Measurements from ENCODE around the gene LRRC34. TPM values are rescaled to one million over a fixed set of nuclear protein-coding genes. Genes with fewer than 3 reads are reported as not detected.

Gene LRRC34
- total RNA-seq, 1 experiment from 2014 or later: 1.8 TPM

DNA sequence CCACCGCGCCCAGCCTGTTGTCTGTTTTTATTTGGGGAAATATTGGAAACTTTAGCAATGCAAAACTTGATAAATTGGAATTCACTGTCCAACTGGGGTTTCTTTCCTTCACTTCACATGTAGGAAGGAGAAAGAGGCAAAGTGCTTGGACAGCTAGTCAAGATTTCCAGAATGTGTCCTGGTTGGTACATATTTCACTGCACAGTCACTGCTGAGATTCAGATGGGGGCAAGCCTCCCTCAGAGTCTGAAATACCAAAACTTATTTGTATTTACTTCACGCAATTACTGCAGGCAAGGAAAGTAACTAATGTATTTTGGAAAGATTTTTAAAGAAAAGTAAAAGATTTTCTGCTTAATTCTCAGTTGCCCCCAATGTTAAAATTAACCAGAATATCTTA, 36.0 kb upstream of the LRRC34 start:
- no peaks in the 10 kb centered on the region for H3K36me3 ChIP-seq (ENCODE audit: low read depth, low read length)
- no peaks in the 10 kb centered on the region for H3K79me2 ChIP-seq (ENCODE audit: low read length)
- H4K20me1 ChIP-seq (ENCODE audit: low read length): no peaks in the 10 kb centered on the region
- TF ChIP-seq EZH2phosphoT487 (IDR thresholded peaks at IDR 0.05; ENCODE audit: borderline replicate concordance, low read length): no peak
- no peak for TF ChIP-seq CTCF (conservative IDR thresholded peaks at IDR 0.05; ENCODE audit: low read depth, low read length)
- no peak for TF ChIP-seq EZH2 (IDR thresholded peaks at IDR 0.05; ENCODE audit: low read length, unreplicated experiment)
- H3K9ac ChIP-seq (ENCODE audit: low read length): no peak overlapping the region
- H3K4me3 ChIP-seq (ENCODE audit: low read length): no peak overlapping the region
- no peak for DNase-seq
- no peaks in the 10 kb centered on the region for H3K9me3 ChIP-seq (ENCODE audit: low read length)
- no peak overlapping the region for H3K27ac ChIP-seq (ENCODE audit: low read length)
- no peaks in the 10 kb centered on the region for H3F3A ChIP-seq (ENCODE audit: low read length, unreplicated experiment)
- peaks cover 16% of the 10 kb centered on the region for H3K4me1 ChIP-seq (ENCODE audit: insufficient read depth, low read length)
- intact Hi-C loops (cut with micrococcal nuclease): no loop called here
- H3K27me3 ChIP-seq (ENCODE audit: low read length): no peaks in the 10 kb centered on the region
- ATAC-seq: no peak
- no TSS peak for BruUV-seq (replicated peaks)
- POLR2A ChIA-PET (ENCODE audit: unreplicated experiment): no interaction called here
- CTCF ChIA-PET: no interaction called here
- no peak overlapping the region for H2AFZ ChIP-seq (ENCODE audit: low read length)
- no peaks in the 10 kb centered on the region for H3K9me2 ChIP-seq (replicated peaks; ENCODE audit: low read length)
- H3K4me2 ChIP-seq (ENCODE audit: low read length): no peak overlapping the region

DNA sequence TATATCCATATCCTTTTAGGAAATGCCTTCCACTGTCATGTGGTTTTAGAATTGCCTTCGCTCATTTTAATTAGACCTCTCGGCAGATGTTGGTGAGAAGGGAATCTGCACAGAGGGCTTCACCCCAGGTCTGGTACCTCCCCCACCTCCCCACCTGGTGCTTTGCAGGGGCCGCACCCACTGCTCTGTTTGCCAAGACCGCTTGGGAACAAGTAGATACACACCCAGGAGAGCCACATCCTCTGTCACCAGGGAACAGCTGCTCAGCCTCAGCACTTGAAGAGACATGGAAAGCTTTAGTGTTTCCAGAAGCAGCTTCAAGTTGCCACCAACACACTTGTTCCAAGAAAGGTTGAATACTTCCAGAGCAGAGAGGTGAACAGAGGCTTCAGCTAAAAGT, 35.2 kb upstream of the LRRC34 start:
- H3K9me2 ChIP-seq (replicated peaks; ENCODE audit: low read length): no peaks in the 10 kb centered on the region
- no peak overlapping the region for H2AFZ ChIP-seq (ENCODE audit: low read length)
- no peaks in the 10 kb centered on the region for H3K27me3 ChIP-seq (ENCODE audit: low read length)
- ChIA-PET CTCF (no interaction called here), POLR2A (ENCODE audit: unreplicated experiment) (no interaction called here)
- ATAC-seq (no peak), DNase-seq (no peak)
- intact Hi-C loops (cut with micrococcal nuclease): loop anchor here (2.0 kb wide), 1 partner anchor 17 kb away; no protein-coding TSS in a partner anchor
- H3K9me3 ChIP-seq (ENCODE audit: low read length): no peaks in the 10 kb centered on the region
- H3K4me2 ChIP-seq (ENCODE audit: low read length): no peak overlapping the region
- no peaks in the 10 kb centered on the region for H4K20me1 ChIP-seq (ENCODE audit: low read length)
- no TSS peak for BruUV-seq (replicated peaks)
- TF ChIP-seq EZH2 (IDR thresholded peaks at IDR 0.05; ENCODE audit: low read length, unreplicated experiment) (no peak), EZH2phosphoT487 (IDR thresholded peaks at IDR 0.05; ENCODE audit: borderline replicate concordance, low read length) (no peak), CTCF (conservative IDR thresholded peaks at IDR 0.05; ENCODE audit: low read depth, low read length) (no peak)
- no peak overlapping the region for H3K27ac ChIP-seq (ENCODE audit: low read length)
- H3K36me3 ChIP-seq (ENCODE audit: low read depth, low read length): no peaks in the 10 kb centered on the region
- peaks cover 16% of the 10 kb centered on the region for H3K4me1 ChIP-seq (ENCODE audit: insufficient read depth, low read length)
- H3K4me3 ChIP-seq (ENCODE audit: low read length): no peak overlapping the region
- no peaks in the 10 kb centered on the region for H3K79me2 ChIP-seq (ENCODE audit: low read length)
- no peaks in the 10 kb centered on the region for H3F3A ChIP-seq (ENCODE audit: low read length, unreplicated experiment)
- H3K9ac ChIP-seq (ENCODE audit: low read length): no peak overlapping the region

GRCh38 chr3:169846458-169847193, 33.9 kb upstream of the LRRC34 start:
- POLR2A ChIA-PET (ENCODE audit: unreplicated experiment): no interaction called here
- no peaks in the 10 kb centered on the region for H3K27me3 ChIP-seq (ENCODE audit: low read length)
- intact Hi-C loops (cut with micrococcal nuclease): loop anchor here (2.0 kb wide), 1 partner anchor 16 kb away; no protein-coding TSS in a partner anchor
- peak overlapping the region; percentile 68 for H3K27ac ChIP-seq (ENCODE audit: low read length)
- no peaks in the 10 kb centered on the region for H3K9me2 ChIP-seq (replicated peaks; ENCODE audit: low read length)
- no peaks in the 10 kb centered on the region for H3F3A ChIP-seq (ENCODE audit: low read length, unreplicated experiment)
- CTCF ChIA-PET: no interaction called here
- TF ChIP-seq CTCF (conservative IDR thresholded peaks at IDR 0.05; ENCODE audit: low read depth, low read length): no peak
- TF ChIP-seq EZH2 (IDR thresholded peaks at IDR 0.05; ENCODE audit: low read length, unreplicated experiment): no peak
- no peak for TF ChIP-seq EZH2phosphoT487 (IDR thresholded peaks at IDR 0.05; ENCODE audit: borderline replicate concordance, low read length)
- H4K20me1 ChIP-seq (ENCODE audit: low read length): no peaks in the 10 kb centered on the region
- H3K79me2 ChIP-seq (ENCODE audit: low read length): no peaks in the 10 kb centered on the region
- BruUV-seq (replicated peaks): no TSS peak
- peak; percentile 92 for DNase-seq
- no peaks in the 10 kb centered on the region for H3K9me3 ChIP-seq (ENCODE audit: low read length)
- no peak overlapping the region for H3K4me3 ChIP-seq (ENCODE audit: low read length)
- H3K4me1 ChIP-seq (ENCODE audit: insufficient read depth, low read length): peaks cover 16% of the 10 kb centered on the region
- peak overlapping the region; percentile 16; the same call in 1 of the 2 replicates for H3K9ac ChIP-seq (ENCODE audit: low read length)
- peak; percentile 99 for ATAC-seq
- H3K4me2 ChIP-seq (ENCODE audit: low read length): peak overlapping the region; percentile 58
- no peaks in the 10 kb centered on the region for H3K36me3 ChIP-seq (ENCODE audit: low read depth, low read length)
- peak overlapping the region; percentile 43; the same call in 1 of the 2 replicates for H2AFZ ChIP-seq (ENCODE audit: low read length)
